GM23248 (cell line): ENCODE measurements around the gene DPP10.

Source experiments
- EZH2 ChIP-seq: fragments of 200-600 bp; sonication (generic); IDR thresholded peaks from 2 replicates; pipeline ENCODE4 v1.6.1; 2018; ENCODE audit warnings: antibody characterized with exemption, mild to moderate bottlenecking; ENCODE audit not compliant: insufficient read depth, poor library complexity, severe bottlenecking
- EZH2phosphoT487 ChIP-seq: fragments of 200-600 bp; sonication (generic); IDR thresholded peaks from 2 replicates; pipeline ENCODE4 v1.6.1; 2018; ENCODE audit warnings: antibody characterized with exemption, moderate library complexity, mild to moderate bottlenecking, low read depth; ENCODE audit not compliant: insufficient read depth

DNA sequence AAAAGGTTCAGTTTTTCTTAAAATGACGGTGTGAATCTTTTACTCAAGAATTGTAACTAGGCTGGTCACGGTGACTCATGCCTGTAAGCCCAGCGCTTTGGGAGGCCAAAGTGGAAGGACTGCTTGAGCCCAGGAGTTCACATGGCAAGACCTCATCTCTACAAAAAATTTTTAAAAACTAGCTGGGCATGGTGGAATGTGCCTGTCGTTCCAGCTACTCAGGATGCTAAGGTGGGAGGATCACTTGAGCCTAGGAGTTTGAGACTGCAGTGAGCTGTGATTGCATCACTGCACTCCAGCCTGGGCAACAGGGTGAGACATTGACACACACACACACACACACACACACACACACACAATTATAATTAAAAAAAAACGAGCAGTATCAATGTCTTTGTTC, 369.8 kb downstream of the DPP10 start:
- TF ChIP-seq EZH2 (no peak), EZH2phosphoT487 (no peak)
